Keratinocyte (primary cell): ENCODE measurements around the gene CERS4. TPM values are rescaled to one million over a fixed set of nuclear protein-coding genes. Genes with fewer than 3 reads are reported as not detected.

Experiments
- DNase-seq: peaks from one replicate; pipeline ENCODE4 v3.0.0-alpha.2; 2011; ENCODE audit warnings: low read depth, missing footprints, low spot score
- FAIRE-seq: peaks from 2 replicates; lab custom pipeline; 2011; peaks lifted over from hg19 to GRCh38; lab: Jason Lieb, UNC
- H2AFZ ChIP-seq: 2 replicates; pipeline ENCODE4 v1.6.0; 2012; ENCODE audit warnings: low read length, control low read depth, inconsistent platforms; ENCODE audit not compliant: control insufficient read depth
- H3K27ac ChIP-seq: 2 replicates; pipeline ENCODE4 v1.5.1; 2011; ENCODE audit warnings: low read length; ENCODE audit not compliant: control insufficient read depth, insufficient read depth
- H3K27me3 ChIP-seq: 3 replicates; pipeline ENCODE4 v1.6.0; 2011; ENCODE audit warnings: low read length; ENCODE audit not compliant: control insufficient read depth, insufficient read depth; ENCODE audit errors: extremely low read depth
- H3K36me3 ChIP-seq, 2 experiments: 2 replicates in 1 of 2; 3 replicates in 1 of 2; pipeline ENCODE4 v1.5.1; 2011; ENCODE audit warnings: low read length in 2 of 2, mild to moderate bottlenecking in 1 of 2; ENCODE audit not compliant: control insufficient read depth in 2 of 2, insufficient read depth in 2 of 2; ENCODE audit errors: extremely low read depth in 1 of 2
- H3K4me1 ChIP-seq: 3 replicates; pipeline ENCODE4 v1.5.1; 2011; ENCODE audit warnings: low read length; ENCODE audit not compliant: control insufficient read depth, insufficient read depth; ENCODE audit errors: extremely low read depth
- H3K4me2 ChIP-seq: 3 replicates; pipeline ENCODE4 v1.6.0; 2011; ENCODE audit warnings: low read depth, low read length; ENCODE audit not compliant: control insufficient read depth, insufficient read depth; ENCODE audit errors: extremely low read depth
- H3K4me3 ChIP-seq, 3 experiments: fragments of 200-600 bp in 1 of 3; sonication (generic) in 1 of 3; 2 replicates in 2 of 3; 3 replicates in 1 of 3; pipeline ENCODE4 v1.5.1; 2011 to 2016; ENCODE audit warnings: low read length in 3 of 3, mild to moderate bottlenecking in 3 of 3, control low read depth in 2 of 3, inconsistent platforms in 1 of 3, low read depth in 1 of 3, mixed read lengths in 1 of 3, mixed run types in 1 of 3, moderate library complexity in 1 of 3; ENCODE audit not compliant: control insufficient read depth in 2 of 3, insufficient read depth in 2 of 3; ENCODE audit errors: extremely low read depth in 1 of 3
- H3K79me2 ChIP-seq: 2 replicates; pipeline ENCODE4 v1.6.0; 2012; ENCODE audit warnings: low read length; ENCODE audit not compliant: control insufficient read depth, insufficient read depth
- H3K9ac ChIP-seq: 3 replicates; pipeline ENCODE4 v1.6.0; 2011; ENCODE audit warnings: low read length; ENCODE audit not compliant: control insufficient read depth, insufficient read depth; ENCODE audit errors: extremely low read depth
- H3K9me1 ChIP-seq: 3 replicates; pipeline ENCODE4 v1.6.0; 2011; ENCODE audit warnings: low read length; ENCODE audit not compliant: control insufficient read depth, insufficient read depth; ENCODE audit errors: extremely low read depth
- H3K9me3 ChIP-seq: 2 replicates; pipeline ENCODE4 v1.5.1; 2012; ENCODE audit warnings: low read depth, low read length; ENCODE audit not compliant: control insufficient read depth
- H4K20me1 ChIP-seq: 3 replicates; pipeline ENCODE4 v1.6.0; 2011; ENCODE audit warnings: low read length; ENCODE audit not compliant: control insufficient read depth, insufficient read depth; ENCODE audit errors: extremely low read depth
- CTCF ChIP-seq, 3 experiments: IDR thresholded peaks in 1 of 3; conservative IDR thresholded peaks in 1 of 3; optimal IDR thresholded peaks in 1 of 3; 2 replicates in 2 of 3; 3 replicates in 1 of 3; pipeline versions ENCODE3 to v1.5.1; 2011; ENCODE audit warnings: low read length in 3 of 3, mild to moderate bottlenecking in 3 of 3, moderate library complexity in 2 of 3, control low read depth in 1 of 3, inconsistent platforms in 1 of 3; ENCODE audit not compliant: insufficient read depth in 2 of 3; ENCODE audit errors: extremely low read depth in 1 of 3
- EZH2 ChIP-seq: IDR thresholded peaks from one replicate; pipeline ENCODE4 v1.6.1; 2012; ENCODE audit warnings: inconsistent platforms, mild to moderate bottlenecking, low read length, moderate library complexity
- dilution Hi-C: fragments of 300-500 bp; cut with MboI; formaldehyde crosslinking; loops from one replicate; pipeline ENCODE4 v1.7.0; 2020; ENCODE audit warnings: low sequenced_read_pairs; ENCODE audit not compliant: extremely low pct_ligation_motif_present
- polyA plus RNA-seq, 5 experiments: library from polyadenylated mRNA; depleted of rRNA in 3 of 5; stranded (reverse) in 3 of 5; stranded (forward) in 1 of 5; unstranded in 1 of 5; fragments of >200 nt; gene quantifications; 1 replicate in 1 of 5; 2 replicates in 3 of 5; 3 replicates in 1 of 5; pipeline versions ENCODE4 v1.2.1 to v1.2.3, GENCODE V29; 2011 to 2012; ENCODE audit warnings: missing spikeins in 2 of 5, low read depth in 1 of 5, low replicate concordance in 1 of 5

CERS4 gene
- polyA plus RNA-seq, 1 donor (not counting 4 experiments of a cell fraction or from before 2014, with no cell fraction given): 19.8 TPM

DNA sequence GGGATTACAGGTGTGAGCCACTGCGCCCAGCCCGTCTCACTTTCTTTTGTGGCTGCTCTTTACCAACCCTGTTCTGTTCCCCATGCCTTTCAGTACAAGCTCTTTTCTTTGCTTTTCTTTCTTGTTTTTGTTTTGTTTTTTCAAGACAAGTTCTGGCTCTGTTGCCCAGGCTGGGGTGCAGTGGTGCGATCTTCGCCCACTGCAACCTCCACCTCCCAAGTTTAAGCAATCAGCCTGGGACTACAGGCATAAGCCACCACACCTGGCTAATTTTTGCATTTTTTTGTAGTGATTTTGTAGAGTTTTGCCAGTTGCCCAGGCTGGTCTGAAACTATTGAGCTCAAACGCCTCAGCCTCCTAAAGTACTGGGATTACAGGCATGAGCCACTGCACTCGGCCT lies 3.7 kb downstream of the CERS4 start:
- H3K9me1 ChIP-seq: no peaks in the 10 kb centered on the region
- H3K27ac ChIP-seq: no peak overlapping the region
- no peak overlapping the region for H3K4me3 ChIP-seq
- H3K9ac ChIP-seq: no peak overlapping the region
- H4K20me1 ChIP-seq: no peaks in the 10 kb centered on the region
- H3K79me2 ChIP-seq: no peaks in the 10 kb centered on the region
- DNase-seq (no peak), FAIRE-seq (no peak)
- TF ChIP-seq CTCF (optimal IDR thresholded peaks at IDR 0.05 in 1 of 3, IDR thresholded peaks at IDR 0.05 in 1 of 3, conservative IDR thresholded peaks at IDR 0.05 in 1 of 3; ENCODE audit: extremely low read depth in 1 of 3, insufficient read depth in 2 of 3, low read length in 3 of 3) (no peak), EZH2 (no peak)
- no peaks in the 10 kb centered on the region for H3K27me3 ChIP-seq
- no peak overlapping the region for H2AFZ ChIP-seq
- peaks cover 13% of the 10 kb centered on the region for H3K4me1 ChIP-seq
- H3K9me3 ChIP-seq: no peaks in the 10 kb centered on the region
- dilution Hi-C loops: no loop called here
- H3K4me2 ChIP-seq: no peak overlapping the region
- peaks cover 0 to 1% of the 10 kb centered on the region in 2 experiments for H3K36me3 ChIP-seq

DNA sequence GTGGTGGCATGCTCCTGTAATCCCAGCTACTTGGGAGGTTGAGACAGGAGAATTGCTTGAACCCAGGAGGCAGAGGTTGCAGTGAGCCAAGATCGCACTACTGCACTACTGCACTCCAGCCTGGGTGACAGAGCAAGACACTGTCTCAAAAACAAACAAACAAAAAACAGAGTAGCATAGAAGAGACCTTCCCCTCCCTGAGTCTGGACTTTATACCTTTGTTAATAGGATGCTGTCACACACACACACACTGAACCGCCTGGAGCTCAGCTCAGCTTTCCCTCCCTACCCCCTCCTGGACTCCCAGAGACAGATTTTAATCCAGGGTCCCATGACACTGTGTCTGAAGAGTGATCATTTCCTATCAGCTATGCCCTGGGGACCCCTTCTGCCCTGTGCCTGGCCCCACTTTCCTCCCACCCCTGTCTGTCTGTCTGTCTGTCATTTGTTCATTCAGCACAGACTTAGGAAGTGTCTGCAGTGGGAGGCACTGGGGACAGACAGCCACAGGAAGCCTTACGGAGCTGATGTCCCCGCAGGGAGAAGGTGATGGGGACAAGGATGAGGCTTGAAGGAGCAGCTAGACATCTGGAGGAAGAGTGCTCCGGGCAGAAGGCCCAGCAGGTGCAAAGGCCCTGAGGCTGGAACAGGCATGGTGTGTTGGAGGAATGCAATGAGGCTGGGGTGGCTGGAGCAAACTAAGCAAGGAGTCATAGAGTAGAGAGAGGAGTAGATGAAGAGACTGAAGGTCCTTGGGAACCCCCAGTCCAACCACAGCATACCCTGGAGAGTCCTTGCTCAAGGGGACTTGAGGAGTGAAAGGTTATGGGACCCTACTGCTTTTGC lies 4.9 kb downstream of the CERS4 start:
- TF ChIP-seq CTCF (optimal IDR thresholded peaks at IDR 0.05 in 1 of 3, IDR thresholded peaks at IDR 0.05 in 1 of 3, conservative IDR thresholded peaks at IDR 0.05 in 1 of 3; ENCODE audit: extremely low read depth in 1 of 3, insufficient read depth in 2 of 3, low read length in 3 of 3) (no peak), EZH2 (no peak)
- Histone ChIP-seq H3K9me1 (no peaks in the 10 kb centered on the region), H3K27ac (no peak overlapping the region), H4K20me1 (no peaks in the 10 kb centered on the region), H3K27me3 (no peaks in the 10 kb centered on the region), H3K9ac (no peak overlapping the region), H3K4me2 (no peak overlapping the region), H2AFZ (no peak overlapping the region), H3K4me1 (peaks cover 6% of the 10 kb centered on the region), H3K79me2 (no peaks in the 10 kb centered on the region), H3K4me3 (no peak overlapping the region), H3K36me3 (peaks cover 0 to 1% of the 10 kb centered on the region in 2 experiments), H3K9me3 (no peaks in the 10 kb centered on the region)
- no peak for DNase-seq
- FAIRE-seq: no peak
- dilution Hi-C loops: no loop called here
